Measurements from ENCODE around the gene SLC13A5. TPM values are rescaled to one million over a fixed set of nuclear protein-coding genes. Genes with fewer than 3 reads are reported as not detected.
A peak's percentile ranks its signal among the peaks of the same experiment; 100 is the strongest.
"Not testable (repeated sequence)": the region's sequence is repeated elsewhere in the genome, so short reads cannot be mapped to it uniquely, and the experiment has no call there.

Gene SLC13A5
- total and polyA plus RNA-seq, 2 donors = 0.05 to 0.14 TPM

- not testable (repeated sequence) for H3K4me3 ChIP-seq (ENCODE audit: low read length in 2 of 2); DNase-seq (ENCODE audit: low read depth in 6 of 9, low spot score in 9 of 9); H3K36me3 ChIP-seq (ENCODE audit: control insufficient read depth in 2 of 2, insufficient read depth in 2 of 2, low read length in 1 of 2); H3K27ac ChIP-seq (ENCODE audit: low read depth in 1 of 2, low read length in 1 of 2); H3K9me3 ChIP-seq (ENCODE audit: control insufficient read depth in 2 of 2, insufficient read depth in 1 of 2, low read length in 1 of 2)
- 7% methylated on average over 28 of the region's 41 CpGs for WGBS
- Histone ChIP-seq H3K27me3 (ENCODE audit: control insufficient read depth in 2 of 2, insufficient read depth in 1 of 2, low read length in 1 of 2) (peaks cover 25 to 77% of the 10 kb centered on the region in 2 donors), H3K4me1 (ENCODE audit: control insufficient read depth in 2 of 2, insufficient read depth in 2 of 2, low read length in 2 of 2) (peaks cover 15 to 31% of the 10 kb centered on the region in 2 donors)
Measured at GRCh38 chr17:6655732-6656361, 57.3 kb downstream of the SLC13A5 start.

- Histone ChIP-seq H3K4me3 (ENCODE audit: low read length in 2 of 2) (no peak overlapping the region), H3K27me3 (ENCODE audit: control insufficient read depth in 2 of 2, insufficient read depth in 1 of 2, low read length in 1 of 2) (peaks cover 25 to 70% of the 10 kb centered on the region in 2 donors), H3K4me1 (ENCODE audit: control insufficient read depth in 2 of 2, insufficient read depth in 2 of 2, low read length in 2 of 2) (peaks cover 18 to 33% of the 10 kb centered on the region in 2 donors), H3K9me3 (ENCODE audit: control insufficient read depth in 2 of 2, insufficient read depth in 1 of 2, low read length in 1 of 2) (peaks cover 0 to 7% of the 10 kb centered on the region in 2 donors), H3K27ac (ENCODE audit: low read depth in 1 of 2, low read length in 1 of 2) (peak overlapping the region in 1 of 2 donors; percentile 36), H3K36me3 (ENCODE audit: control insufficient read depth in 2 of 2, insufficient read depth in 2 of 2, low read length in 1 of 2) (no peaks in the 10 kb centered on the region)
- 48% methylated on average over 46 of the region's 46 CpGs for WGBS
- no peak for DNase-seq (ENCODE audit: low read depth in 6 of 9, low spot score in 9 of 9)
Measured at GRCh38 chr17:6654841-6655731, 58.1 kb downstream of the SLC13A5 start.

- Histone ChIP-seq H3K27ac (ENCODE audit: low read depth in 1 of 2, low read length in 1 of 2) (peak overlapping the region; percentile 54 to 96), H3K4me1 (ENCODE audit: control insufficient read depth in 2 of 2, insufficient read depth in 2 of 2, low read length in 2 of 2) (peaks cover 14 to 24% of the 10 kb centered on the region in 2 donors), H3K36me3 (ENCODE audit: control insufficient read depth in 2 of 2, insufficient read depth in 2 of 2, low read length in 1 of 2) (peaks cover 3 to 13% of the 10 kb centered on the region in 2 donors), H3K4me3 (ENCODE audit: low read length in 2 of 2) (peak overlapping the region; percentile 69 to 82), H3K27me3 (ENCODE audit: control insufficient read depth in 2 of 2, insufficient read depth in 1 of 2, low read length in 1 of 2) (peaks cover 25 to 50% of the 10 kb centered on the region in 2 donors), H3K9me3 (ENCODE audit: control insufficient read depth in 2 of 2, insufficient read depth in 1 of 2, low read length in 1 of 2) (peaks cover 0 to 7% of the 10 kb centered on the region in 2 donors)
- DNase-seq (ENCODE audit: low read depth in 6 of 9, low spot score in 9 of 9) = peak in 3 of 9 donors; percentile 21 to 22 (median 21)
- 5% methylated on average over 47 of the region's 47 CpGs for WGBS
Measured at GRCh38 chr17:6651919-6652452, 61.2 kb downstream of the SLC13A5 start.

GRCh38 chr17:6651354-6651918 is 61.7 kb downstream of the SLC13A5 start, which contains the start of the genes C17orf100 and MED31:
C17orf100 (plus strand) TSS chr17:6651762; CDS start chr17:6651914, 152 bp downstream.
MED31 (minus strand) TSS chr17:6651605; CDS start chr17:6651528, 77 bp downstream.
- peaks cover 0 to 7% of the 10 kb centered on the region in 2 donors for H3K9me3 ChIP-seq (ENCODE audit: control insufficient read depth in 2 of 2, insufficient read depth in 1 of 2, low read length in 1 of 2)
- peaks cover 8 to 13% of the 10 kb centered on the region in 2 donors for H3K36me3 ChIP-seq (ENCODE audit: control insufficient read depth in 2 of 2, insufficient read depth in 2 of 2, low read length in 1 of 2)
- H3K27ac ChIP-seq (ENCODE audit: low read depth in 1 of 2, low read length in 1 of 2) = peak within 1 kb of the TSS; percentile 95 to 96
- WGBS = 2% methylated on average over 35 of the region's 35 CpGs
- H3K4me1 ChIP-seq (ENCODE audit: control insufficient read depth in 2 of 2, insufficient read depth in 2 of 2, low read length in 2 of 2) = peaks cover 14 to 24% of the 10 kb centered on the region in 2 donors
- peak; percentile 75 to 95 (median 88) for DNase-seq (ENCODE audit: low read depth in 6 of 9, low spot score in 9 of 9)
- peaks cover 25 to 46% of the 10 kb centered on the region in 2 donors for H3K27me3 ChIP-seq (ENCODE audit: control insufficient read depth in 2 of 2, insufficient read depth in 1 of 2, low read length in 1 of 2)
- H3K4me3 ChIP-seq (ENCODE audit: low read length in 2 of 2) = peak within 1 kb of the TSS; percentile 69 to 82

GRCh38 chr17:6648181-6648580 is 65.0 kb downstream of the SLC13A5 start:
- Histone ChIP-seq H3K9me3 (ENCODE audit: control insufficient read depth in 2 of 2, insufficient read depth in 1 of 2, low read length in 1 of 2) (peaks cover 0 to 7% of the 10 kb centered on the region in 2 donors), H3K27me3 (ENCODE audit: control insufficient read depth in 2 of 2, insufficient read depth in 1 of 2, low read length in 1 of 2) (peaks cover 7 to 16% of the 10 kb centered on the region in 2 donors), H3K4me1 (ENCODE audit: control insufficient read depth in 2 of 2, insufficient read depth in 2 of 2, low read length in 2 of 2) (peaks cover 9 to 12% of the 10 kb centered on the region in 2 donors), H3K4me3 (ENCODE audit: low read length in 2 of 2) (no peak overlapping the region), H3K27ac (ENCODE audit: low read depth in 1 of 2, low read length in 1 of 2) (no peak overlapping the region), H3K36me3 (ENCODE audit: control insufficient read depth in 2 of 2, insufficient read depth in 2 of 2, low read length in 1 of 2) (peaks cover 13 to 31% of the 10 kb centered on the region in 2 donors)
- DNase-seq (ENCODE audit: low read depth in 6 of 9, low spot score in 9 of 9) = peak in 1 of 9 donors; percentile 28

GRCh38 chr17:6643451-6644125 is 69.6 kb downstream of the SLC13A5 start:
- peaks cover 14 to 16% of the 10 kb centered on the region in 2 donors for H3K4me1 ChIP-seq (ENCODE audit: control insufficient read depth in 2 of 2, insufficient read depth in 2 of 2, low read length in 2 of 2)

GRCh38 chr17:6642592-6642991 is 70.6 kb downstream of the SLC13A5 start:
- Histone ChIP-seq H3K36me3 (ENCODE audit: control insufficient read depth in 2 of 2, insufficient read depth in 2 of 2, low read length in 1 of 2) (peaks cover 13 to 26% of the 10 kb centered on the region in 2 donors), H3K27me3 (ENCODE audit: control insufficient read depth in 2 of 2, insufficient read depth in 1 of 2, low read length in 1 of 2) (no peaks in the 10 kb centered on the region), H3K27ac (ENCODE audit: low read depth in 1 of 2, low read length in 1 of 2) (no peak overlapping the region), H3K4me1 (ENCODE audit: control insufficient read depth in 2 of 2, insufficient read depth in 2 of 2, low read length in 2 of 2) (peaks cover 20% of the 10 kb centered on the region in 2 donors), H3K4me3 (ENCODE audit: low read length in 2 of 2) (no peak overlapping the region), H3K9me3 (ENCODE audit: control insufficient read depth in 2 of 2, insufficient read depth in 1 of 2, low read length in 1 of 2) (no peaks in the 10 kb centered on the region)
- 67% methylated on average over 2 of the region's 2 CpGs for WGBS
- DNase-seq (ENCODE audit: low read depth in 6 of 9, low spot score in 9 of 9) = no peak

More at GRCh38 chr17:6643451-6644125, 69.6 kb downstream of the SLC13A5 start:
- no peaks in the 10 kb centered on the region for H3K9me3 ChIP-seq (ENCODE audit: control insufficient read depth in 2 of 2, insufficient read depth in 1 of 2, low read length in 1 of 2)
- no peak for DNase-seq (ENCODE audit: low read depth in 6 of 9, low spot score in 9 of 9)
- H3K27ac ChIP-seq (ENCODE audit: low read depth in 1 of 2, low read length in 1 of 2) = no peak overlapping the region
- WGBS = 97% methylated on average over 5 of the region's 5 CpGs
- H3K27me3 ChIP-seq (ENCODE audit: control insufficient read depth in 2 of 2, insufficient read depth in 1 of 2, low read length in 1 of 2) = no peaks in the 10 kb centered on the region
- peaks cover 13 to 31% of the 10 kb centered on the region in 2 donors for H3K36me3 ChIP-seq (ENCODE audit: control insufficient read depth in 2 of 2, insufficient read depth in 2 of 2, low read length in 1 of 2)
- H3K4me3 ChIP-seq (ENCODE audit: low read length in 2 of 2) = no peak overlapping the region

GRCh38 chr17:6641247-6641863 is 71.8 kb downstream of the SLC13A5 start:
- peaks cover 20% of the 10 kb centered on the region in 2 donors for H3K4me1 ChIP-seq (ENCODE audit: control insufficient read depth in 2 of 2, insufficient read depth in 2 of 2, low read length in 2 of 2)
- H3K4me3 ChIP-seq (ENCODE audit: low read length in 2 of 2) = peak overlapping the region; percentile 75 to 99
- peak in 1 of 9 donors; percentile 21 for DNase-seq (ENCODE audit: low read depth in 6 of 9, low spot score in 9 of 9)
- H3K27me3 ChIP-seq (ENCODE audit: control insufficient read depth in 2 of 2, insufficient read depth in 1 of 2, low read length in 1 of 2) = no peaks in the 10 kb centered on the region
- H3K9me3 ChIP-seq (ENCODE audit: control insufficient read depth in 2 of 2, insufficient read depth in 1 of 2, low read length in 1 of 2) = no peaks in the 10 kb centered on the region
- 11% methylated on average over 20 of the region's 20 CpGs for WGBS
- peaks cover 6 to 21% of the 10 kb centered on the region in 2 donors for H3K36me3 ChIP-seq (ENCODE audit: control insufficient read depth in 2 of 2, insufficient read depth in 2 of 2, low read length in 1 of 2)
- H3K27ac ChIP-seq (ENCODE audit: low read depth in 1 of 2, low read length in 1 of 2) = peak overlapping the region; percentile 77 to 91

All from thymus (tissue), 11 donors.